GM18505 (cell line): ENCODE results near the gene GJB6.

Source experiments
- ATAC-seq: cut with Tn5 transposase; IDR thresholded peaks from one replicate; pipeline ENCODE4 v1.9.1; 2021; ENCODE audit not compliant: unreplicated experiment
- POLR2A ChIP-seq: IDR thresholded peaks from 4 replicates; pipeline ENCODE4 v1.6.1; 2011; ENCODE audit warnings: borderline replicate concordance; ENCODE audit not compliant: insufficient read depth, insufficient read length; ENCODE audit errors: extremely low read depth

The GJB6 gene

DNA sequence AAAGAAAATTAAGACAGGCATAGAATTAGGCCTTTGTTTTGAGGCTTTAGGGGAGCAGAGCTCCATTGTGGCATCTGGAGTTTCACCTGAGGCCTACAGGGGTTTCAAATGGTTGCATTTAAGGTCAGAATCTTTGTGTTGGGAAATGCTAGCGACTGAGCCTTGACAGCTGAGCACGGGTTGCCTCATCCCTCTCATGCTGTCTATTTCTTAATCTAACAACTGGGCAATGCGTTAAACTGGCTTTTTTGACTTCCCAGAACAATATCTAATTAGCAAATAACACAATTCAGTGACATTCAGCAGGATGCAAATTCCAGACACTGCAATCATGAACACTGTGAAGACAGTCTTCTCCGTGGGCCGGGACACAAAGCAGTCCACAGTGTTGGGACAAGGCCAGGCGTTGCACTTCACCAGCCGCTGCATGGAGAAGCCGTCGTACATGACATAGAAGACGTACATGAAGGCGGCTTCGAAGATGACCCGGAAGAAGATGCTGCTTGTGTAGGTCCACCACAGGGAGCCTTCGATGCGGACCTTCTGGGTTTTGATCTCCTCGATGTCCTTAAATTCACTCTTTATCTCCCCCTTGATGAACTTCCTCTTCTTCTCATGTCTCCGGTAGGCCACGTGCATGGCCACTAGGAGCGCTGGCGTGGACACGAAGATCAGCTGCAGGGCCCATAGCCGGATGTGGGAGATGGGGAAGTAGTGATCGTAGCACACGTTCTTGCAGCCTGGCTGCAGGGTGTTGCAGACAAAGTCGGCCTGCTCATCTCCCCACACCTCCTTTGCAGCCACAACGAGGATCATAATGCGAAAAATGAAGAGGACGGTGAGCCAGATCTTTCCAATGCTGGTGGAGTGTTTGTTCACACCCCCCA is 43.2 kb downstream of the GJB6 start:
- ATAC-seq = no peak
- TF ChIP-seq POLR2A = no peak

DNA sequence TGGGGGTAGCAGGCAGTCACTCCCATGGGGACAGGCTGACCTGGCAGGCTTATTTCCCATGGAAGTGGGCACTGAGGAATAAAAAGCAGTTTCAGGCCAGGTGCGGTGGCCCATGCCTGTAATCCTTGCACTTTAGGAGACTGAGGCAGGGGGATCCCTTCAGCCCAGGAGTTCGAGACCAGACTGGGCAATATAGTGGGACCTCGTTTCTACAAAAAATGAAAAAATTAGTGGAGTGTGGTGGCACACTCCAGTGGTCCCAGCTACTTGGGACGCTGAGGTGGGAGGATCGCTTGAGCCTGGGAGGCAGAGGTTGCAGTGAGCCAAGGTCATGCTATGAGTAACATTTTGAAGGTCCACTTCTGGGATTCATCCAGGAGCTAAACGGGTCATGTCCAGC is 45.3 kb downstream of the GJB6 start:
- TF ChIP-seq POLR2A = no peak
- ATAC-seq = no peak

DNA sequence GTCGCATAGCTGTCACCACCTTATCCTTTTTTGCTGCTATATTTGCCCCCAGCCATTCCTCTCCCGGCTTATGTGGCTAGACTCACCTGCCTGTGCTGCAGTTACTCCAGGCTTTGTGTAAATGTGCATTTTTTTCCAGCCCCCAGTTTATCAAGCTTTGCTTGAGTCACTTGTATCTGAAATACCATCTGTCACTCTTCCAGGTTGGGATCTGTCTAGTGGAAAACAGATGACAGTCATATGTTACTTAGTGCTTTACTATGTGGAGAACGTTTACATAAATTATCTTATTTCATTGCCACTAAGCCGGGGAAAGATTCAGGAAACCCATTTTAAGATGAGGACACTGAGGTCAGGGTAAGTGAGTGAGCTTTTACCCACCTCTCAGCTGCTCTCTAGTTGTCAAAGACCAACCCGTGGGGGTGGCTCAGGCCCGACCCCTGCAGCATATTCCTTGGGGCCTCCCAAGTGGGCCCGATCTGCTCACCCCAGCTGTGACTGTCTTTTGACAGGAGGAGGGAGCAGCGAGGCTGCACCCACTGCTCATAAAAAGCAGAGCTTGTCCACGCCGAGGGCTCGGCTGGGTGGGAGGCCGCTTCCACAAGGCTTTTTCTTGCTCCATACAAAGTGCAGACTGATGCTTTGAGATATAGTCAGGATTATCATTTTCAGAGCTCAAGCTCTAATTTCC is 46.6 kb downstream of the GJB6 start:
- no peak for ATAC-seq
- no peak for TF ChIP-seq POLR2A

DNA sequence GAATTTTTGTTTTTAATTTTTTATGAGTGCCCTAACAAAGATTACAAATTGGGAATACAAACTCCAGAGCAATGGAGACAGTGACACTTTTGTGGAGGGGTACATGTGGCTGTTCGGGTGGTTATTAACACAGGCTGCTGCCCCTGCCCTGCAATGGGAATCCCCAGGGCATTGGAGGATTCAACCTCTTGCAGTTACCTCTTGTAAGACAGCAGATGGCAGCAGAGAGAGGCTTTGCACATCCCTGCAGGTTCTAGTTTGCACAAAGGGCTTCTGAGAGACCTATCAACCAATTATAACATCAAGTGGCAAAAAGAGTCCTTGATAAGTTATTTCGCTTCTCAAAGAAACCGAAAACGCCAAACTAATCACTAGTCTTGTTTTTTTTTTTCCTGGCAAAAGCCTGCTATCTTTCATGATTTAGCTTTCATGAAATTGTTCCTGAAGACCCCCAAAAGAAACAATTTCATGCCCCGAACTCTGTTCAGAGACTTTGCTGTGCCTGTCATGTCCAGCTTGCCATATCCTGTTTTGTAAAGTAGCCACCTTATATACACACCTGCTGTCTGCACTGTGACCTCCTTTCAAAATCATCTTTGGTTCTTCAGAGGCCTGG is 49.8 kb downstream of the GJB6 start:
- no peak for TF ChIP-seq POLR2A
- ATAC-seq = peak; percentile 76

DNA sequence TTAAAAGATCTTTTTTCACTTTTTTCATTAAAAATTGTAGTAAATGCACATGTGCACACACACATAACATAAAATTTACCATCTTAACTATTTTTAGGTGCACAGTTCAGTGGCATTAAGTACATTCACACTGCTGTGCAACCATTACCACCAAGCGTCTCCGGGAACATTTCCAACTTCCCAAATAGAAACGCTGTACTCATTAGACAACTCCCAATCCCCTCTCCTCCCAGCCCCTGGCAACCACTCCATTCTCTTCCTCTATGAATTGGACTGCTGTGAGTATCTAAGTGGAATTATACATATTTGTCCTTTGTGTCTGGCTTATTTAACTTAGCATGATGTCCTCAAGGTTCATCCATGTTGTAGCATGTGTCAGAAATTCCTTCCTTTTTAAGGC is 50.9 kb downstream of the GJB6 start:
- no peak for ATAC-seq
- TF ChIP-seq POLR2A = no peak

DNA sequence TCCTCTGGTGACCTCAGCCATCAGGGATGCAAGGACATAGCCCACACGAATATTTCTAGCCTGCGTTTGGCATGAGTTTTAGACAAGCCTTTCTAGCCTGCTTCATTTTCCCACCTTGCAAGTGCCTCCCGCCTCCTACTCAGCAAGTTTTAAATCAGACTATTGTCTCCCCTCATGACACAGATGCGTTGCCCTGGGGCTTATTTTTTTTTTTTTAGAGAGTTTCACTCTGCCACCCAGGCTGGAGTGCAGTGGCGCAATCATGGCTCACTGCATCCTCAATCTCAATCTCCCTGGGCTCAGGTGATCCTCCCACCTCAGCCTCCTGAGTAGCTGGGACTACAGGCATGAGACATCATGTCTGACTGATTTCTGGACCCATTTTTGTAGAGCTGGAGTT is 54.0 kb downstream of the GJB6 start:
- TF ChIP-seq POLR2A = no peak
- ATAC-seq = no peak

DNA sequence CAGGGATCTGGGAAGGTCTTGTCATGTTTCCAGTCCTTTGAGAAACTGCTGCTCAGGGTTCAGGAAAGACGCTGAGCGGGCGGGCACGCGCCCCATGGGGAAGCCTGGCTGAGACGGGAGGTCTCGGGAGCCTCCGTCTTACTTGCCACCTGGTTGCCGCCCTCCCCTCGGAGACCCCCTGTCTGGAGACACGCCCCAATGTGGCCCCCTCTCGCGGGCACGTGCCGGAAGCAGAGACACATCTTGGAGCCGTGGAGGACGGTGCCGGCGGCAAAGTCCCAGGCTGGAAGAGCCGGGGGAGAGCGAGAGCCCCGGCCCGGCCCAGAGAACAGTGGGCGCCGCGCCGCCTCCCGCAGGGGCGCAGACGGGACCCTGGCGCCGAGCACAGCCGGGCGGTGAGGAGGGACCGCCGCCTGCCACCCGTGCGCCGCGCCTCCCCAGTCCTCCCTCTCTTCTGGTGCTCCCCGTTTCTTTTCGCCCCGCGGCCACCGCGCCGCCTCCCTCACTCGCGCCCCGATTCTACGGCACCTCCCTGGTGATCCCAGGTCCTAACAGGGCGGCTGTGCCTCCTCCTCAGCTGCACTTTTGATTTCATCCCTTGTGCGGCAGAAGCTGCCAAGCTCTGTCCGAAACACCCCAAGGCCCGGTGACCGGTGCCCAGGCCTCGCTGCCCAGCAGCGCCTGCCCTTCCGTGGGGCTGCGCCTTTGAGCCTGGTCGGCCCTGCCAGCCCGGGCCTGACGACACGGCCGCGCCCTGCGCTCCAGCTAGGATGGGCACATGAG is 54.9 kb downstream of the GJB6 start:
- TF ChIP-seq POLR2A = no peak
- ATAC-seq = no peak

DNA sequence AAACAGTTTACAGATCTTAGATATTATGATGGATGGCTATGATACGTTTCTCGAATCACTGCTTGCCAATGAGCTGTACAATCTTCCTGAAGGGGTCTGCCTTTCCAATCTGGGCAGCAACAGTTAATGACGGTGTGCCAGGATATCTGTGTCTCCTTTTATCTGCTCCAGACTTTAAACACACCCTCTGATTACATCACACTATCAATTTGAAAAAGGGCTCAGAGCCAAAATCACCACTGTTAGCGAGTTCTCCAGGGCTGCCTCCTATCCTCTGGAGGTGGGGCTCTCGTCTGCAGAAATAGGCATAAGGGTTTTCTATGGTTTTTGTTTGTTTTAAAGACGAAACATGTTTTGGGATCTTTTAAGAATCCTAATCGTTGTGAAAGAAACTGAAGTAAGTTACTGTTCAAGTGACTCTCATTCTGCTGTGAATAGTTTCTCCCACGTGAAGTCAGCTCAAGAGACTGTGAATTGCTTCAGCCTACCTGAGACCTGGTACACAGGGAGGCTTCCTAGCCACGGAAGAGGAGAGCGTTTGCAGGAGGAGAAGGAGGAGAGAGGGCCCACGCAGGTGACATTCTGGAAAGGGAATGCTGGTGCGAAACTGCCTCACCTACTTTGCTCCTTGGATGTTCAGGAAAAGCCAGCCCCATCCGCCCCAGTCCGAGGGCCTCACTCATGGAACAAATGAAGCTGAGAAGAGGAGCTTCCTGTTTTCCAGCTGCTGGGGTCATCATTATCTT is 56.0 kb downstream of the GJB6 start:
- ATAC-seq = no peak
- no peak for TF ChIP-seq POLR2A

DNA sequence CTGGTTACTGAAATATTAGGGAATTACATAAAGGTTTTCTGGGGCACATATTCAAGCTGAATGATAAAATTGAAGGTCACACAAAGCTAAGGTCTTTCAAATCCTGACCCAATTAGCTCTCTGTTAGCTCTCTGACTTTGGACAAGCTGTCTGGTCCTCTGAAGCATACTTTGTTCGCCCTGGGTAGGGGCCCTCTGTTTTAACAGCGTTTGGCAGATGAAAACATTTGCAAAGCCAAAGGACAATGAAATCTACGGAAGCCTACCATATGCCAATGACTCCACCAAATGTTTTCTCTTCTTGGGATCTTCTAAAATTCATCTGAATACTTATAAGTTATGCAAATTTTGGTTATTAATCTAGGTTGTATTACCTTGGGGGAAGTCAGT is 56.7 kb downstream of the GJB6 start:
- ATAC-seq = no peak
- TF ChIP-seq POLR2A = no peak

DNA sequence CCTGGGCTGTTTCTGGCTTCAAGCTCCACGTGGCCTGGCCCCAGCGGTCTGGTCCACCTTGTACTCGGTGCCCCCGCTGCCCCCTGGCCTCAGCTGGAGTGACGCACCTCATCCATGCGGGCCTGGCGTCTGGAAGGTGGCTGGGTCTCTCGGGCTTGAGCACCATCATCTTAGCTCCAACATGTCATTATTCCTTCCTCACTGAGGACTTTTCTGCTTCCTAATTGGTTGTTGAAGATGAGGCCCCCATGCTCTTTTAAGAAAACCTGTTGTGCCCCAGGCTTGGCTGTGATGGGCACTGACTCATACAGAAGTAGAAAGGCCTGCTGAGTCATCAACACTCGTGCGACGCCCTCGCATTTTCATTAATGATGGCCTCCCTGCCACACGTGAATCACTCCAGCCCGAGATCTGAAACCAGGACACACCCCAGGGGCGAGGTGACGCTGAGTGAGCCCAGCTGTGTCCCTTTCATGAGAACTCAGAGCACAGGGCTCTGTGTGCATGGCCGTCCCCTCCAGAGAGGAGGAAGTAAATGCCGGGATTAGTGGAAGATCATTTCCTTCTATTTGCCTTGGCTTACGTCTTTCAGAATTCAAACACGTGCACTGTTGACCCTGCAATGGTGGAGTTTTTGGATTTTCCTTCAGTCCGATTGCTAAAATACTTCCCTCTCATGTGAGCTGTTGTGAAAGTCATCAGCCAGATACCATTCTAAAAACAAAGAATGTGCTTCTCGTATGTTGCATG is 57.3 kb downstream of the GJB6 start:
- no peak for TF ChIP-seq POLR2A
- peak; percentile 90 for ATAC-seq

DNA sequence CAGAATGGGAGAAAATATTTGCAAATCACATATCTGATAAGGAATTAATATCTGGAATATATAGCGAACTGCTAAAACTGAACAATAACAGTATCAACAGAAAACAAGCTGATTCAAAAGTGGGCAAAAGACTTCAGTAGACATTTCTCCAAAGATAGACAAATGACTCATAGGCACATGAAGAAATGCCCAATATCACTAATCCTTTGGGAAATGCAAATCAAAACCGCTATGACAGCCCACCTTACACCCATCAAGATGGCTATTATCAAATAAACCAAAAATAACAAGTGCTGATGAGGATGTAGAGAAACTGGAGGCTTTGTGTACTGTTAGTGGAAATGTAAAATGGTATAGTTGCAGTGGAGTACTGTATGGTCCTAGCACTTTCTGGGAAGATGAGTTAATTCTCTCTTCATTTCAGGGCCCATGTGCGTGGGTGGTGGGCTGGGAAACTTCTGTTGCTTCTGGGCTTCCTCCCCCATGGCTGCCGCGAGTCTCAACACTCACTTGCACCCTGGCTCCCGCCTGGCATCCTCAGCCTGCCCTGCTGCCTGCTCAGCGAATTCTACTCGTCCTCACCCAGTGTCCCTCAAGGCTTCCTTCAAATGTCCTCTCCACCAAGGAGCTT is 58.9 kb downstream of the GJB6 start:
- ATAC-seq = no peak

More for the DNA sequence above, 58.9 kb downstream of the GJB6 start:
- no peak for TF ChIP-seq POLR2A
